HG03520 (cell line): ENCODE measurements around the gene PLBD2.
"Not testable (repeated sequence)": the region's sequence is repeated elsewhere in the genome, so short reads cannot be mapped to it uniquely, and the experiment has no call there.

Experiments
- ATAC-seq: cut with Tn5 transposase; IDR thresholded peaks from one replicate; pipeline ENCODE4 v1.9.1; 2021; ENCODE audit warnings: mild to moderate bottlenecking, moderate library complexity; ENCODE audit not compliant: unreplicated experiment

PLBD2 gene

GRCh38 chr12:113333877-113334785 is 24.3 kb upstream of the PLBD2 start:
- peak; percentile 17 for ATAC-seq

DNA sequence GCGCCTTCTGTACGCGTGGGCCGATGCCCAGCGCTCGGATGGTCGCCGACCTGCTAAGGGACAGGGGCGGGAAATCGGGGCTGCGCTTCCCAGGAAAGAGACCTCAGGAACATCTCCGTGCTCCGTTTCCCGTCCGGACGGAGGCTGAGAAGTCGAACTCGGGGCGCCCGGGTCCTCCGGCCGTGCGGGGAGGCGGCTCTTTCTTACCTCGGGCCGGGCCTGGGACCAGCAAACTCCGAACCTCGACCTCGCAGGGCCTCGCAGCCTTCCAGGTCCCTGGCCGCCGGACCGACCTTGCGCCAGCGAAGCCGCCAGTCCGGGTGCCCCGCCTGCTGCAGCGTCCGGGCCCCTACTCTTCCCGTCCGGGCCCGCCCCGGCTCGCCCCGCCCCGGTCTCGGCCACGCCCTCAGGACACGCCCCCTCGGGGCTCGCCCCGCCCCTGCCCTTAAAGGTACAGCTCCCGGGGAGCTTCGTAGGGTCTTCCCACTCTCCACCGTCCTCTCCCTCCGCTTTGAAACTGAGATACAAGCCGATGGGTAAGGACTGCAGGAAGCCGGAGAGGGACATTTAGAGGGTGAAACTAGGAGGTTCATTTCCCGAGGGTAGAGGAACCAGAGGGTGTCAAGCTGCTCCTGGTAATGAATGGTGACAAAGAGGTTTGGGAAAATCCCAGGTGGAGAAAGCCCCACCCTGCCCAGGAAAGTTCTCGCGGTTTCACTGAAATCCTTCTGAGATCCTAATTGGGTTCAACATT is 23.4 kb upstream of the PLBD2 start, which contains the start of gene SLC8B1:
TSS of gene SLC8B1 (minus strand) at position 324 of the 754 bp plus-strand sequence. CDS start 2,231 bp downstream, outside the sequence.
- peak; percentile 89 for ATAC-seq

- ATAC-seq, result no peak
These were observed 18.8 kb upstream of the PLBD2 start for GRCh38 chr12:113339540-113339939.

GRCh38 chr12:113340061-113340460 is 18.3 kb upstream of the PLBD2 start:
- ATAC-seq, result no peak

GRCh38 chr12:113341535-113341934 is 16.9 kb upstream of the PLBD2 start:
- no peak for ATAC-seq

- no peak for ATAC-seq
These were observed 13.1 kb upstream of the PLBD2 start for GRCh38 chr12:113345318-113345717.

GRCh38 chr12:113346353-113346752 is 12.0 kb upstream of the PLBD2 start:
- ATAC-seq, result no peak

DNA sequence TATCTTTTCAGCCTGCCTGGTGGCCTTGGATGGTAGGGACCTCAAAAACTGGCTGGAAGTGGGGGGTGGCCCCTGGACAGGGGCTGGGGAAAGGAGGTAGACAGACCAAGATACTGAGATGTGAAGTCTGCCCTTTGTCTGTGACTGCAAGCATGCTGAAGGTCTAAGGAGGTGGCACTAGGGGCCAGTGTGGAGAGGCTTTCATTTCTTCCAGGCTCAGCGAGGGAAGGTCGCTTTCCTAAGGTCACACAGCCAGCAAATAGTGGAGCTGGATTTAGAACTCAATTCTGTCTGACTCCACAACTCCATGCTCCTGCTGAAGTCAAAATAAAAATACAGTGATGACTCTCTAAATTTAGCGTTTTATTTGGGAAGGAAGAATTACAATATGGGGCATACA is 11.3 kb upstream of the PLBD2 start:
- ATAC-seq, result no peak

- no peak for ATAC-seq
These were observed 10.5 kb upstream of the PLBD2 start for GRCh38 chr12:113347892-113348291.

- no peak for ATAC-seq
These were observed 9.4 kb upstream of the PLBD2 start for GRCh38 chr12:113348849-113349536.

DNA sequence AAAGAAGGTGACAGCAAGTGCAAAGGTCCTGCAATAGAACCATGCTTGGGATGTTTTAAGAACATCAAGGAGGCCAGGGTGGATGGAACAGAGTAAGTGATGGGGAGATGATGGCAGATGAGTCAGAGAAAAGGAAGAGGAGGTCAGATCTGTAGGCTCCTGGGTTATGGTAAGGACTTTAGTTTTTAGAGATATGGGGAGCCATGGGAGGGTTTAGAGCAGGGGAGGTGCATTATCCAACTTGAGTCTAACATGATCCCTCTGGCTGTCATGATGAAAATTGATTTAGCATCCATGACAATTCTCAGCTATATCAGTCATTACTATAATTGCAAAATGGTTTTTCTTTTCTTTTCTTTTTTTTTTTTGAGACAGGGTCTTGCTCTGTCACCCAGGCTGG is 7.3 kb upstream of the PLBD2 start:
- ATAC-seq, result no peak

DNA sequence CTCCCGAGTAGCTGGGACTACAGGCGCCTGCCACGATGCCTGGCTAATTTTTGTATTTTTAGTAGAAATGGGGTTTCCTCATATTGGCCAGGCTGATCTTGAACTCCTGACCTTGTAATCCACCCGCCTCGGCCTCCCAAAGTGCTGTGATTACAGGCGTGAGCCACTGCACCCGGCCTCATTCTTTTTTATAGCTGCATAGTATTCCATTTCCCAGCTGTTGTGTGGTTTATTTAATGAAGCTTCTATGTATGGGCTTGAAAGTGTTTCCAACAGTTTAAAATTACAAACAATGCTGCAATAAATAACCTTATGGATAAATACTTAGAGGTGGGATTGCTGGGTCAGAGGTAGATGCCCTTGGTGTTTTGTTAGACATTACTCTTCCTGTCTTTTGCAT is 4.2 kb upstream of the PLBD2 start:
- not testable (repeated sequence) for ATAC-seq

- no peak for ATAC-seq
These were observed 949 bp downstream of the PLBD2 start for GRCh38 chr12:113359133-113359938.

GRCh38 chr12:113359939-113360748 is 1.8 kb downstream of the PLBD2 start:
- ATAC-seq, result no peak

DNA sequence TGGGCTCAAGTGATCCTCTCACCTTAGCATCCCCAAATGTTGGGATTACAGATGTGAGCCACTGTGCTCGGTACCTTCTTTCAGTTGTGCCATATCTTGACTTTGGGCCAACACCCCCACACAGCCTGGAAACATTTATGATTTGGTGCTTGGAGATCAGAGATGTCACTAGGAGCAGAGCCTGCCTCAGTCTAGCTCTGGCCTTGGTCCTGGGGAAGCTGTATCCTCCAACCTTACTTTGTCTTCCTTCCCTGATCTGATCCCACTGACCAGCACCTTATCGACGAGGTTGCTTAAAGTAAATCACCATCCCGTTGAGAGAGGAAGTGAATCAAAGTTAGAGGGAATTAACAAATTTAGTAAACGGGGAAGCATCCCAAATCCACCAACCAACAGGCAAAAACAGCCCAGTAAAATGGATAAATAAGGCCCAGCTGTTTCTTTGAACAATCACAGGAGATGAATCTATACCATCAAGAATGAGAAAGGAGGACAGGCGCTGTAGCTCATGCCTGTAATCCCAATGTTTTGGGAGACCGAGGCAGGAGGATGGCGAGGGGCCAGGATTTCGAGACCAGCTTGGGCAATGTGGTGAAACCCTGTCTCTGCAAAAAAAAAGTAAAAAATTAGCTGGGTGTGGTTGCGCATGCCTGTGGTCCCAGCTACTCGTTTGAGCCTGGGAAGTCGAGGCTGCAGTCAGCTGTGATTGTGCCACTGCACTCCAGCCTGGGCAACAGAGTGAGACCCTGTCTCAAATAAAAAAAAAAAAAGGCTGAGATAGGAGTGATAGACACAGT is 3.4 kb downstream of the PLBD2 start:
- ATAC-seq, result no peak

DNA sequence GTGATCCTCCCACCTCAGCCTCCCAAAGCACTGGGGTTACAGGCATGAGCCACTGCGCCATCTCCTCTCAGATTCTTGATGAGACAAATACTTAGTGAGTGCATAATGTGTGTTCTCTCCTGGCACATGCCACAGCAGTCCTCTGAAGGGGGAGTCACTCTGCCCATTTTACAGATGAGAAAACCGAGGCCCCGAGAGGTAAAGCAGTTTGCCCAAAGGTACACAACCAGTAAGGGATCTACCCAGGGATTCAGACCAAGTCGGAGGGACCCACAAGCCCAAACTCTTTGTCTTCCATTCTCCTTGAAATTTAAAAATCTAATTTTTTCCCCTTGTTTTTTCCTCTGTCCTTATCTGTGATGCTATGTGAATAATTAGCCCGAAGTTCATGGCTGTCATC is 6.3 kb downstream of the PLBD2 start:
- no peak for ATAC-seq

DNA sequence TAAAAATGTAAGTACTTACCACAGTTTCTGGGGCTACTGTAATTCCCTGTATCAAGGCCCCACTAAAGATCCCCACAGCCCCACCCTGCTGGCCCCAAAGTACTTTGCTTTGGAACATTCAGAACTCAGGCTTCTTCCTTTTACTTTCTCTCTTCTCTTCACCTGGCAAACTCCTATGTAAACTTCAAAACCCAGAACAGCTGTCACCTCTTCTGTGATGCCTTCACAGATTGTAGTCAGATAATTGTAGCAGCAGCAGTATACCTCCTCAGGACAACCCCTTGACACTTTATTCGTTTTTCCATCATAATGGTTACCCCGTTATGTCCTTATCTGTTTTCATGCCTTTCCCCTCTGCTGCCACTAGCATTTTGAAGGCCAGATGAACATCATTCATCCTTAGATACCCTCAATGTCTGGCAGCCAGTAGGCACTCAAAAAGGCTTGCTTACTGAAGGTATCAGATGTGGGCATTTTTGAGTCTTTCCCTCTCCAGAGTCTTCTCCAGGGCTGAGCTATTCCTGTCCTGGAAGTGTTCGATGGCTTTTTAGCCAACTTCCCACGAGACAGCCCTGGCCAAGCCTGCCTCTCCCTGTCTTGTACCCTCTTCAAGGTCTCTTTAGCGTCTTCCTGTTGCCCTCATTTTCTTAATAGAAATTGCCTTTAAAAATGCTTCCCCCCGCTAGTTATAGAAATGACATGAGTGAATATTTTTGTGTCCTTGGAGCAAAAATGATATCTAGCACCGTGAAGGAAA is 7.4 kb downstream of the PLBD2 start:
- no peak for ATAC-seq

DNA sequence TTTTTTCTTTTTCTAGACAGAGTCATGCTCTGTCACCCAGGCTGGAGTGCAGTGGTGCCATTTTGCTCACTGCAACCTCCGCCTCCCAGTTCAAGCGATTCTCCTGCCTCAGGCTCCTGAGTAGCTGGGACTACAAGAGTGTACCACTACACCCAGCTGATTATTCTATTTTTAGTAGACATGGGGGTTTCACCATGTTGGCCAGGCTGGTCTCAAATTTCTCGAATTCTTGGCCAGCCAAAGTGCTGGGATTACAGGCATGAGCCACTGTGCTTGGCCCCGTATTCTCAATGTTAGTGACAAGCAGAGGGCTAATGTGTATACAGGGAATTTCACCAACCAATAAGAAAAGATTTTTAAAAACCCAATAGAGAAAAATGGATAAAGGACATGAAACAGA is 8.4 kb downstream of the PLBD2 start:
- ATAC-seq, result no peak
